Duodenal mucosa (tissue), 2 donors: ENCODE results near the gene HDGF.
"Not testable (repeated sequence)": the region's sequence is repeated elsewhere in the genome, so short reads cannot be mapped to it uniquely, and the experiment has no call there.

Experiments
- H3K27ac ChIP-seq: one replicate; pipeline ENCODE4 v1.7.0; 2013; ENCODE audit warnings: low read depth, low read length
- H3K27me3 ChIP-seq, 2 donors: one replicate each; pipeline ENCODE4 v1.7.0; 2013; ENCODE audit warnings: low read length in 2 of 2, control low read depth in 1 of 2; ENCODE audit not compliant: insufficient read depth in 2 of 2, control insufficient read depth in 1 of 2
- H3K36me3 ChIP-seq, 2 donors: one replicate each; pipeline ENCODE4 v1.7.0; 2013; ENCODE audit warnings: low read length in 2 of 2, control low read depth in 1 of 2; ENCODE audit not compliant: insufficient read depth in 2 of 2, control insufficient read depth in 1 of 2
- H3K4me1 ChIP-seq, 2 donors: one replicate each; pipeline ENCODE4 v1.7.0; 2013; ENCODE audit warnings: low read length in 2 of 2, control low read depth in 1 of 2; ENCODE audit not compliant: insufficient read depth in 2 of 2, control insufficient read depth in 1 of 2
- H3K4me3 ChIP-seq, 2 donors: one replicate each; pipeline ENCODE4 v1.7.0; 2013; ENCODE audit warnings: low read length in 2 of 2, low read depth in 1 of 2
- H3K9ac ChIP-seq, 2 donors: one replicate each; pipeline ENCODE4 v1.7.0; 2013; ENCODE audit warnings: low read length in 2 of 2, low read depth in 1 of 2
- H3K9me3 ChIP-seq, 2 donors: one replicate each; pipeline ENCODE4 v1.7.0; 2013; ENCODE audit warnings: low read length in 2 of 2, control low read depth in 1 of 2; ENCODE audit not compliant: control insufficient read depth in 1 of 2

Gene HDGF

GRCh38 chr1:156767879-156768604 lies 16.6 kb upstream of the HDGF start:
- Histone ChIP-seq H3K9ac (peak overlapping the region; percentile 91 to 95), H3K27ac (peak overlapping the region; percentile 87), H3K4me3 (peak overlapping the region; percentile 90 to 95), H3K9me3 (no peaks in the 10 kb centered on the region), H3K36me3 (no peaks in the 10 kb centered on the region), H3K27me3 (no peaks in the 10 kb centered on the region), H3K4me1 (peaks cover 38 to 47% of the 10 kb centered on the region in 2 donors)

- Histone ChIP-seq H3K27ac (peak within 1 kb of the TSS; percentile 87), H3K9me3 (no peaks in the 10 kb centered on the region), H3K4me3 (peak within 1 kb of the TSS; percentile 90 to 95), H3K9ac (peak within 1 kb of the TSS; percentile 91 to 95), H3K4me1 (peaks cover 31 to 40% of the 10 kb centered on the region in 2 donors), H3K27me3 (no peaks in the 10 kb centered on the region), H3K36me3 (no peaks in the 10 kb centered on the region)
Observed at GRCh38 chr1:156767101-156767878, 15.8 kb upstream of the HDGF start, which contains the start of gene PRCC. Gene PRCC (plus strand): TSS chr1:156767535. CDS start chr1:156767772, 237 bp downstream.

GRCh38 chr1:156766298-156767100 lies 15.0 kb upstream of the HDGF start:
- Histone ChIP-seq H3K9ac (peak overlapping the region; percentile 74 to 84), H3K27me3 (no peaks in the 10 kb centered on the region), H3K27ac (no peak overlapping the region)

GRCh38 chr1:156765666-156766065 lies 14.2 kb upstream of the HDGF start:
- H3K4me3 ChIP-seq = peak overlapping the region; percentile 87 to 90

More at GRCh38 chr1:156766298-156767100, 15.0 kb upstream of the HDGF start:
- peaks cover 31 to 37% of the 10 kb centered on the region in 2 donors for H3K4me1 ChIP-seq
- H3K9me3 ChIP-seq = no peaks in the 10 kb centered on the region
- H3K36me3 ChIP-seq = no peaks in the 10 kb centered on the region
- peak overlapping the region; percentile 87 to 90 for H3K4me3 ChIP-seq

GRCh38 chr1:156765136-156765535 lies 13.7 kb upstream of the HDGF start:
- H3K4me1 ChIP-seq = peaks cover 25 to 26% of the 10 kb centered on the region in 2 donors
- not testable (repeated sequence) for H3K27ac ChIP-seq, H3K9me3 ChIP-seq, H3K9ac ChIP-seq, H3K27me3 ChIP-seq, H3K4me3 ChIP-seq, H3K36me3 ChIP-seq

More at GRCh38 chr1:156765666-156766065, 14.2 kb upstream of the HDGF start:
- H3K36me3 ChIP-seq = no peaks in the 10 kb centered on the region
- H3K27me3 ChIP-seq = no peaks in the 10 kb centered on the region
- no peak overlapping the region for H3K27ac ChIP-seq
- no peaks in the 10 kb centered on the region for H3K9me3 ChIP-seq
- H3K4me1 ChIP-seq = peaks cover 30% of the 10 kb centered on the region in 2 donors
- peak overlapping the region; percentile 74 to 84 for H3K9ac ChIP-seq

- H3K4me3 ChIP-seq = no peak overlapping the region
- H3K27me3 ChIP-seq = no peaks in the 10 kb centered on the region
- H3K9me3 ChIP-seq = no peaks in the 10 kb centered on the region
- H3K4me1 ChIP-seq = peaks cover under 1 to 1% of the 10 kb centered on the region in 2 donors
- H3K36me3 ChIP-seq = no peaks in the 10 kb centered on the region
- H3K27ac ChIP-seq = no peak overlapping the region
- no peak overlapping the region for H3K9ac ChIP-seq
Observed at GRCh38 chr1:156760796-156761104, 9.3 kb upstream of the HDGF start.

GRCh38 chr1:156760092-156760795 lies 8.8 kb upstream of the HDGF start:
- no peaks in the 10 kb centered on the region for H3K9me3 ChIP-seq
- no peak overlapping the region for H3K9ac ChIP-seq
- H3K4me3 ChIP-seq = no peak overlapping the region
- H3K27ac ChIP-seq = no peak overlapping the region
- H3K36me3 ChIP-seq = no peaks in the 10 kb centered on the region
- no peaks in the 10 kb centered on the region for H3K4me1 ChIP-seq
- H3K27me3 ChIP-seq = no peaks in the 10 kb centered on the region

- not testable (repeated sequence) for H3K27me3 ChIP-seq, H3K36me3 ChIP-seq, H3K4me1 ChIP-seq, H3K9ac ChIP-seq, H3K9me3 ChIP-seq, H3K27ac ChIP-seq, H3K4me3 ChIP-seq
Observed at GRCh38 chr1:156757572-156758253, 6.2 kb upstream of the HDGF start.

- H3K4me3 ChIP-seq = no peak overlapping the region
- H3K9ac ChIP-seq = no peak overlapping the region
- H3K27me3 ChIP-seq = no peaks in the 10 kb centered on the region
- peaks cover 0 to 1% of the 10 kb centered on the region in 2 donors for H3K9me3 ChIP-seq
- no peak overlapping the region for H3K27ac ChIP-seq
- no peaks in the 10 kb centered on the region for H3K36me3 ChIP-seq
- H3K4me1 ChIP-seq = peaks cover 9 to 14% of the 10 kb centered on the region in 2 donors
Observed at GRCh38 chr1:156756355-156756754, 4.9 kb upstream of the HDGF start.
